Upper lobe of left lung (tissue), 4 donors: Measurements from ENCODE around the gene ENGASE.

Experiments
- CTCF ChIP-seq, 6 experiments: fragments of 450-650 bp in 4 of 6; fragments of 200-600 bp in 2 of 6; sonication (generic) in 2 of 6; IDR thresholded peaks; one replicate each; pipeline ENCODE4 v1.5.1; 2016 to 2019; ENCODE audit warnings: antibody characterized with exemption in 6 of 6
- EP300 ChIP-seq, 4 donors: sonication (generic); formaldehyde crosslinking; IDR thresholded peaks; one replicate each; pipeline ENCODE4 v1.5.1; 2017; ENCODE audit warnings: antibody characterized with exemption in 4 of 4, control low read depth in 2 of 4
- POLR2A ChIP-seq, 4 donors: fragments of 450-650 bp; IDR thresholded peaks; one replicate each; pipeline ENCODE4 v1.5.1; 2016 to 2017; ENCODE audit warnings: antibody characterized with exemption in 4 of 4, mild to moderate bottlenecking in 2 of 4

- TF ChIP-seq CTCF (IDR thresholded peaks at IDR 0.05) (no peak), EP300 (IDR thresholded peaks at IDR 0.05) (no peak), POLR2A (IDR thresholded peaks at IDR 0.05) (no peak)
These were observed 4.3 kb upstream of the ENGASE start for GRCh38 chr17:79070266-79070880.
